Skeletal muscle satellite cell (primary cell): ENCODE results near the gene BIVM.

Experiments used
- H3K27me3 ChIP-seq: 2 replicates; pipeline ENCODE4 v1.7.0; 2013; ENCODE audit warnings: low read length; ENCODE audit not compliant: control insufficient read depth, insufficient read depth
- H3K36me3 ChIP-seq: 2 replicates; pipeline ENCODE4 v1.7.0; 2013; ENCODE audit warnings: mild to moderate bottlenecking, control low read depth, low read length; ENCODE audit not compliant: insufficient read depth
- H3K4me1 ChIP-seq: 2 replicates; pipeline ENCODE4 v1.7.0; 2013; ENCODE audit warnings: low read length; ENCODE audit not compliant: control insufficient read depth, insufficient read depth
- H3K4me2 ChIP-seq: 2 replicates; pipeline ENCODE4 v1.7.0; 2013; ENCODE audit warnings: mild to moderate bottlenecking, low read length
- H3K4me3 ChIP-seq: 2 replicates; pipeline ENCODE4 v1.7.0; 2013; ENCODE audit warnings: low read length
- H3K9ac ChIP-seq: 2 replicates; pipeline ENCODE4 v1.7.0; 2013; ENCODE audit warnings: mild to moderate bottlenecking, low read depth, low read length, moderate library complexity
- H3K9me3 ChIP-seq: replicated peaks from 2 replicates; pipeline ENCODE4 v1.7.0; 2013; ENCODE audit warnings: mild to moderate bottlenecking, control low read depth, low read length

Gene BIVM

DNA sequence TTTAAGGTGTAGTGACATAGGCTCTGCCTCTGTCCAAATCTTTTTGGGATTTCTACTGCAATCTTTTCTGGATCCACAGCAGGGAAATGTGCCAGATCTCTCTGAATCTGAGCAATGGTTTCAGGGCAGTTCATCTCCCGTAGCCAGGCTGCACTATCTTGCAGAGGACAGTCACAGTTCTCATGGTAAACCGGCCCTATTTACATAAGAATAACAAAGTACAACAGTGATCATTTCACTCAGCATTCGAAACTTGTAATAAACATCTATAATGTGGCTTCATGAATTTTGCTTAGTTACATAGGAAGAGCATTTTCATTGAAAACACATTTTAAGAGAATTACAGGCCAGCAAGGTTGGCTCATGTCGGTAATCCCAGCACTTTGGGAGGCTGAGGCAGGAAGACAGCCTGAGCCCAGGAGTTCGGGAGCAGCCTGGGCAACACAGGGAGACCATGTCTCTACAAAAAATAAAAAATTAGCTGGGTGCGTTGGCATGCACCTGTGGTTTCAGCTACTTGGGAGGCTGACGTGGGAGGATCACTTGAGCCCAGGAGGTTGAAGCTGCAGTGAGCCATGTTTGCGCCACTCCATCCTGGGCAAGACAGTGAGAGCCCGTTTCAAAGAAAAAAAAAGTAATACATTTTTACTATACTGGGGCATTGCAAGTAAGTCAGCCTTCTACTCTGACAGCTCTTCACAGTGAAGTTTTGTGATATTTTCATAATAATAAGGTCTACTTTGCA is 5.1 kb upstream of the BIVM start:
- peaks cover 19% of the 10 kb centered on the region for H3K36me3 ChIP-seq
- H3K4me2 ChIP-seq = no peak overlapping the region
- no peak overlapping the region for H3K9ac ChIP-seq
- H3K9me3 ChIP-seq = no peaks in the 10 kb centered on the region
- H3K4me1 ChIP-seq = peaks cover 8% of the 10 kb centered on the region
- no peak overlapping the region for H3K4me3 ChIP-seq
- no peaks in the 10 kb centered on the region for H3K27me3 ChIP-seq

DNA sequence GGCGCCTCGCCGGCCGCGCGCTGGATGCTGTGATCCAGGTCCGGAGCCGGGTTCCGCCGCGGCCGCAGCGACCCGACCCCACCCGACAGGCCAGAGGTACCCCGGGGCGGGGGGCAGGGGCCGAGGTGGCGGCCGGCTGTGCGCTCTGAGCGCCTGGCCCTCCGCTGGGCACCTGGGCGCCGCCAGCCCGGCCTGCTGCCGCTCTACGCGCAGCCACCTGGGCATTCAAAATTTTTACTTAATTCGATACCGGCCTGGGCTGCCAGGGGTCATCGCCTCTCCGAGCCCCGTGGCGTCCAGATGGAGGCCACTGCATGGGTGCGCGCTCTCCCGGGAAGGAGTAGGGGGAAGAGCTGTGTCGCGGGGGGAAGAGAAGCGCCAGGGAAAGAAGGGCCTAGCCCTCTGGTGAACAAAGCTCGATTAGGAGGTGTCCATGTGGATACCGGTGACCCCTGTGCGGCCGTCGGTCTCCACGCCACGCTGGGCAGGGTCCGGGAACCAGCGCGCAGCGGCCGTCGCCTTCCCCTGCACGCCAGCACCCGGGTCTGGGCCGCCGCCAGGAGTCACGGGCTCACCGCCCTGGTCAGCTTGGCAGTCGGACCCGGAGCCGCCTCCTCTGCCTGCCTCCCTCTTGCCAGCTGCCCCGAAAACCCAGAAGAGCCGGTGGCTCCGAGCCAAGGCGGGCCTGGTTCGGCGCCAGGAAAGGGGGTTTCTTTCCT is 666 bp downstream of the BIVM start:
- Histone ChIP-seq H3K27me3 (no peaks in the 10 kb centered on the region), H3K4me3 (peak overlapping the region; percentile 98)

GRCh38 chr13:102800145-102801041 is 1.5 kb downstream of the BIVM start:
- Histone ChIP-seq H3K4me1 (peaks cover 21% of the 10 kb centered on the region), H3K27me3 (no peaks in the 10 kb centered on the region), H3K36me3 (peaks cover 6% of the 10 kb centered on the region), H3K9me3 (no peaks in the 10 kb centered on the region), H3K9ac (peak overlapping the region; percentile 92), H3K4me3 (peak overlapping the region; percentile 98), H3K4me2 (peak overlapping the region; percentile 96)

More for the DNA sequence above, 666 bp downstream of the BIVM start:
- Histone ChIP-seq H3K4me2 (peak overlapping the region; percentile 96), H3K9me3 (no peaks in the 10 kb centered on the region), H3K4me1 (peaks cover 21% of the 10 kb centered on the region), H3K9ac (peak overlapping the region; percentile 92), H3K36me3 (no peaks in the 10 kb centered on the region)

DNA sequence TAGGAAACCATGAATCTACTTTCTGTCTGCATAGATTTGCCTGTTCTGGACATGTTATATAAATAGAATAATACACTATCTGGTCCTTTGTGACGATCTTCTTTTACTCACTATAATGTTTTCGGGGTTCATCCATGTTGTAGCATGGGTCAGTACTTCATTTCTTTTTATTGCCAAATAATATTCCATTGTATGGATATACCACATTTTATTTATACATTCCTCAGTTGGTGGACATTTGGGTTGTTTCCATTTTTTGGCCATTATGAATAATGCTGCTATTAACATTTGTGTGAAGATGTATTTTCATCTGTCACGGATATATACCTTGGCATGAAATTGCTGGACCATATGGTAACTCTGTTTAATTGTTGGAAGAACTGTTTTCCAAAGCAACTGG is 6.8 kb downstream of the BIVM start:
- no peak overlapping the region for H3K4me2 ChIP-seq
- H3K36me3 ChIP-seq = peaks cover 11% of the 10 kb centered on the region
- H3K4me3 ChIP-seq = no peak overlapping the region
- H3K9me3 ChIP-seq = no peaks in the 10 kb centered on the region
- peaks cover 12% of the 10 kb centered on the region for H3K4me1 ChIP-seq
- no peaks in the 10 kb centered on the region for H3K27me3 ChIP-seq
- H3K9ac ChIP-seq = no peak overlapping the region

GRCh38 chr13:102807699-102808098 is 8.8 kb downstream of the BIVM start:
- H3K4me1 ChIP-seq = peaks cover 5% of the 10 kb centered on the region
- no peak overlapping the region for H3K4me3 ChIP-seq
- H3K9ac ChIP-seq = no peak overlapping the region
- H3K4me2 ChIP-seq = no peak overlapping the region
- peaks cover 17% of the 10 kb centered on the region for H3K36me3 ChIP-seq
- H3K9me3 ChIP-seq = no peaks in the 10 kb centered on the region
- no peaks in the 10 kb centered on the region for H3K27me3 ChIP-seq

GRCh38 chr13:102812611-102813287 is 13.8 kb downstream of the BIVM start:
- Histone ChIP-seq H3K4me2 (peak overlapping the region; percentile 49), H3K36me3 (peaks cover 23% of the 10 kb centered on the region), H3K27me3 (no peaks in the 10 kb centered on the region), H3K4me1 (peaks cover 15% of the 10 kb centered on the region), H3K4me3 (no peak overlapping the region), H3K9me3 (no peaks in the 10 kb centered on the region), H3K9ac (peak overlapping the region; percentile 15)

GRCh38 chr13:102814025-102814607 is 15.2 kb downstream of the BIVM start:
- H3K4me3 ChIP-seq = no peak overlapping the region
- no peaks in the 10 kb centered on the region for H3K9me3 ChIP-seq
- H3K4me1 ChIP-seq = peaks cover 17% of the 10 kb centered on the region
- no peak overlapping the region for H3K9ac ChIP-seq
- H3K27me3 ChIP-seq = no peaks in the 10 kb centered on the region
- H3K4me2 ChIP-seq = no peak overlapping the region
- H3K36me3 ChIP-seq = peaks cover 30% of the 10 kb centered on the region

DNA sequence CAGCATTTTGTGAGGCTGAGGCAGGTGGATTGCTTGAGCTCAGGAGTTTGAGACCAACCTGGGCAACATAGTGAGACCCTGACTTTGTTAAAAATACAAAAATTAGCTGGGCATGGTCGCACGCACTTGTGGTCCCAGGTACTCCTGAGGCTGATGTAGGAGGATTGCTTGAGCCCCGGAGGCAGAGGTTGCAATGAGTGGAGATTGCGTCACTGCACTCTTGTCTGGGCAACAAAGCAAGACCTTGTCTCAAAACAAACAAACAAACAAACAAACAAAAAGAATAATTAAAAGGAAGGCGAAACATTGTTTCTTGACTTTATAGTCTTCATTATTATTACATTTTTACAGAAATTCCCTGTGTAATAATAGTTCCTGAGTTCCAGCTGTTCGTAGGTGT is 15.9 kb downstream of the BIVM start:
- no peak overlapping the region for H3K9ac ChIP-seq
- H3K36me3 ChIP-seq = peaks cover 33% of the 10 kb centered on the region
- no peak overlapping the region for H3K4me3 ChIP-seq
- H3K9me3 ChIP-seq = no peaks in the 10 kb centered on the region
- no peaks in the 10 kb centered on the region for H3K27me3 ChIP-seq
- no peak overlapping the region for H3K4me2 ChIP-seq
- peaks cover 17% of the 10 kb centered on the region for H3K4me1 ChIP-seq

- Histone ChIP-seq H3K36me3 (peaks cover 30% of the 10 kb centered on the region), H3K9ac (no peak overlapping the region), H3K27me3 (no peaks in the 10 kb centered on the region), H3K9me3 (no peaks in the 10 kb centered on the region), H3K4me1 (peaks cover 17% of the 10 kb centered on the region), H3K4me3 (no peak overlapping the region), H3K4me2 (no peak overlapping the region)
Measured at GRCh38 chr13:102815788-102816187, 16.9 kb downstream of the BIVM start.

- H3K4me3 ChIP-seq = no peak overlapping the region
- H3K9ac ChIP-seq = no peak overlapping the region
- H3K4me2 ChIP-seq = no peak overlapping the region
- H3K9me3 ChIP-seq = no peaks in the 10 kb centered on the region
- H3K36me3 ChIP-seq = peaks cover 32% of the 10 kb centered on the region
- H3K27me3 ChIP-seq = no peaks in the 10 kb centered on the region
- H3K4me1 ChIP-seq = peaks cover 17% of the 10 kb centered on the region
Measured at GRCh38 chr13:102816708-102817107, 17.8 kb downstream of the BIVM start.
